NCI-H226 (cell line): ENCODE measurements around the gene MTG1.

ENCODE experiments used
- DNase-seq: peaks from one replicate; pipeline ENCODE4 v3.0.0-alpha.2; 2015

The MTG1 gene

DNA sequence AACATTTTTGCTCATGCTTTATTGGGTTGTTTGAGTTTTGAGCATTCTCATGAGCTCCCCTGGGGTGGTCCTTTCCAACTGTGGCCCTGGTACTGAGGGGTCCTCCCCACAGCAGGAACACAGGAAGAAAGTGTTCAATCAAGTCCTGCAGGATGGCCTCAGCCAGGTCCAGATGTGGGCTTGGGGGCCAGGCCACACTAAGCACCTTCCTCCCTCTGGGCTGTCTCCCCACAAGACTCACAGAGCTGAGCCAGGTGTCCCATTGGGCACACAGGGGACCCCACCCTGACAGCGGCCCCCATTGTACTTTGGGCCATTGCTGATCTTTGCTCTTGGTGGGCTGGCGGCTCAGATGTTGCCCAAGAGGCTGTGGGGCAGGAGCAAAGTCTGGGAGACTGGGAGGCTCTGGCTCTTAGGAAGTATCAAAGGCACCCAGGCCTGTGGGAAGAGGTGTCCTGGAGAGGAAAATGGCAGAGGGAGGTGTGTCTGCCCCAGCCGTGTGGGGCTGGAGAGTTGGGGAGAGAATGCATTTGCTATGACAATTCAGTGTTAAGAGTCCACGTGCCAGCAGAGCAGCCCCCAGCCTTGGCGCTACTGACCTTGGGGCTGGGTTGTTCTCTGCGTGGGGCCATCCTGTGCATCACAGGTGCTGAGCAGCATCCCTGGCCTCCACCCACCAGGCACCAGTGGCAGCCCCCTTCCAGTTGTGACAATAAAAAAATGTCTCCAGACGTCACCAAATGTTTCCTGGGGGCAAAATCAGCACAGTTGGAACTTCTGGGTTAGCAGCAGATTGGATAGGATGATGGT, 77.5 kb downstream of the MTG1 start:
- DNase-seq: no peak
